GM21528 (cell line): Measurements from ENCODE around the gene USP7.

Experiments
- ATAC-seq: cut with Tn5 transposase; IDR thresholded peaks from one replicate; pipeline ENCODE4 v1.9.1; 2021; ENCODE audit warnings: mild to moderate bottlenecking, moderate library complexity; ENCODE audit not compliant: unreplicated experiment, low FRiP score

USP7 gene

DNA sequence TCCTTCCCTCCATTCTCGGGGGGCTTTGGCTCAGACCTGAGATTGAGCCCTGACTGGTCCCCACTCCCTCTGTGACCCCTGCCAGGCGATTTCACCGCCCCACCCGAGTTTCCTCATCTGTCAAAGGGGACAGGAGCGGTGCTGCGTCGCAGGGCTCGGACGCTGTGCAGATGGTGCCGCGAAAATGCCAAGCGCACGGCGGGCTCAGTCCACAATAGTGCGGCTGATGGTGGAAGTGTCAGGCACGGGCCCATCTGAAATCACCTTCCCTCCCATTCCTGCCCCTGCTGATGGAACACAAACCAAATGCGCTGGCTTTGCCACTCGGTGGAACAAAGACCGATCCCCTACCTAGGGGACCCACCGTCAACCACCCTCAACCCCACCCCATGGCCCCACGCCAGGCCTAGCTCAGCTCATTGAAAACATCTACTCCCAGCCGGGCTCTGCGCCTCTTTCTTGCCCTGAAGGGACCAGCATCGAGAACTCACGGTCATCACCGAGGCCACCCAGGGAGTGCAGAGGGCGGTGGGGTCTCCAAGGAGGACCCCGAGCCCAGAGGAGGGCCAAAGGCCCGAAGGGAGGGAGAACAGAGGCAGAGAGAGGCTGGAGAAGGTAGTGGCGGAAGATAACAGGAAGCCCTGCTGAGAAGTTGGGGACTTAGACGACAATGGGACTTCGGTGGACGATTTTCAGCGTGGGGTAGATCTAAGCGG lies 96.3 kb downstream of the USP7 start:
- peak; percentile 5 for ATAC-seq

DNA sequence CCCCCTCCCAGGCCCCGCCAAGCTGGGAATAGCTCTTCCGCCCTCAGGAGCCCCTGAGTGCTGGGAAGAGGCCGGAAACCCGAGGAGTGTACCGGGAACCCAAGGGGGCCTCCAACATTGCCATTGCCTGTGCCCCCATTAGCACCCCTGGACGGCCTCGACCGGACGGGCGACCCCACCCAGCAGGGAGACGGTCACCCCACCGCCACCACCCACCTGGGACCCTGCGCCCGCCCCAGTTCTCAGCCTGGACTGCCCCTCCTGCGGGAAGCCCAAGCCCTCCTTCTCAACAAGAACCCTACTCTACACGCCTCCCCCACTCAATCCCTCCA lies 96.9 kb downstream of the USP7 start:
- ATAC-seq: no peak

GRCh38 chr16:8866118-8866883 lies 97.4 kb downstream of the USP7 start:
- ATAC-seq: no peak

- ATAC-seq: no peak
Observed at GRCh38 chr16:8865145-8865882, 98.4 kb downstream of the USP7 start.

DNA sequence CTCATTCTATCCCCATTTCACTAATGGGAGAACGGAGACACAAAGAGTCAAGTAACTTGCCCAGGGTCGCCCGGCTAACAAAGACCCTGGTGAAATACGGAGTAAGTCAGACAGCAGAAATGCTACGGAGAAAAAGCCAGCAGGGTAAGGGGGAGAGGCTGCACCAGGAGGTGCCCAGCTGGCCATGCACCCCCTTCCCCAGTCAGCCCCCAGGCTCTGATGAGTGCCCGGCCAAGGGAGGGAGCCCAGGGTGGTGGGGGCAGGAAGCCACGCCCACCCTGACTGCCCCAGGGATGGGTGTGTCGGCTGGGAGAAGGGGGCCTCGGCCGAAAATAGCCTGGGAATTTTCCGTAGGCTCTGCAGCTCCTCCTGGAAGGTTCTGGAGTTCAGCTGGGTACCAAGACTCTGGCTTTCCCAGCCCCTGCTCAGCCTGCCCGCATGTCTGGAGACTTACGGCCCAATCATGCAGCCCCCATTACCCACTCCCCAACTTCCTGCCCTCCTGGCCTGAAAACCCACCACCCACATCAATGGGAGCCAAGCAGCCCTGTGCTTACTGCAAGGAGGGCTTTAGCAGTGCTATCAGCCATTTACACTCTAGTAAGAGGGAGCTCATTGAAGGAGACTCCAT lies 99.1 kb downstream of the USP7 start:
- ATAC-seq: no peak

DNA sequence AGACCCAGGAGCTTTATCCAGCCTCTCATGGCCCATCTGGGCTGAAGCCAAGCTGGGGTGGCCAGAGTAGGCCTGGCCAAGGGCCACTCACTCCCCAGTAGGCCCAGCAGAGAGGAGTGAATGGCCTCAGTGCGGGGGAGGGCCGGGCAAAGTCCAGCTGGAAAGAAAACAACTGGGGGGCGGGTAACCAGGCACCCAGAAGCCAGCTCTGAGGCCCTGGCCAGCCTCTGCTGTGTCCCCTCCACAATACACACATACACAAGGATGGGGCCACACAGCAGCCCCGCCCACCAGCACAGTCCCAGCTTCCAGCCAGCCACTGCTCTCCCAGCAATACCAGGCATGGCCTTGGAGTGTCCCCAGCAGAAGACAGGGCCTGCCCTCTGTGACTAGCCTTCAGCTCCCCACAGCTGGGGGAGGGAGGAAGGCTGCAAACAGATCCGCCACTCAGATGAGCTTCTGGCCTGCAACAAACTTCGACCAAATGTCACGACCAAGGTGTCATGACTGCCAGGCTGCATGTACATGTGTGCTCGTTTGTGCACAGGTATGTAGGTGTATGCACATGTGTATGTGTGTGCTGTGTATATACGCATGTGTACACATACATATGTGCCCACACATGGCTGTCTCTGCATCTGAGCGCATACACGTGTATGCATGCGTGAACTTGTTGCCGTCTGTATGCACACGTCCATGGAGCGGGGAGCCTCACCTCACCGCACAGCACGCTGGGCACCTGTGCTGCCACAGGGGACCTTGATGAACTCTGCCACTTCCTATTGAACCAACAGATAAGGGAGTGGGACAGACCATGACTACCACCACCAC lies 99.9 kb downstream of the USP7 start:
- ATAC-seq: no peak

DNA sequence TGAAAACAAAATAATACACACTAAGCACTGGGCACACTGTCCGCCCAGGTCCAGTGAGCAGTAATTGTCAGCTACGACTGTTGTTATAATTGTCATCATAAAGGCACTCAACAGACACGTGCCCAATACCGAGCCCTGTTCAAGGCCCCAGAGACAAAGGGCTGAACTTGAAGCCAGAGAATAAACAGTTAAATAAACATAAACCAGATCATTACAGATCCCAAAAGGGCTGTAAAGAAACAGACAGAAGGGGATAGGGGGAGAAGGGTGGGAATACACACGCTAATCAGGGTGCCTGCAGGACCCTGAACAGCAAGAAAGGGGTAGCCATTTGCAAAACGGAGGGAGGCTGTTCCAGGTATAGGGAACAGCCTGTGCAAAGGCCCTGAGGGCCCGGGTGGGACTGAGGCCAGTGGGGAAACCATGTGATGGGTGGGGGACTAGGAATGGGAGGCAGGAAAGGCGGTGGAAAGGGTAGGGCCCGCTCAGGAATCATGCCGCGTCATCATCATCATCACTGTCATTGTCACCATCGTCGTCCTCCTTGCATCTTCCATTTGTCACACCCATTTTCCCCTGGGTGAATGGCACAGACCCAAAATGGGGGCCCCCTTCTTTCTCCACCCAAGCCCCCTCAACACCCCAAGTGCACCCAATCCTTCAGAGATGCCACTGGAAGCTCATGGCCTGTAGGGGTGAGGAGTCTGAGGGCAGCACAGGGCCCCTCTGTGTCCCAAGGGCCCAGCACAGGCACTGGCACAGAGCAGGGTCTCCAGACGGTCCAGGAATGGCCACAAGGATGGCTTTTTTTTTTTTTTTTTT lies 101.2 kb downstream of the USP7 start:
- no peak for ATAC-seq

DNA sequence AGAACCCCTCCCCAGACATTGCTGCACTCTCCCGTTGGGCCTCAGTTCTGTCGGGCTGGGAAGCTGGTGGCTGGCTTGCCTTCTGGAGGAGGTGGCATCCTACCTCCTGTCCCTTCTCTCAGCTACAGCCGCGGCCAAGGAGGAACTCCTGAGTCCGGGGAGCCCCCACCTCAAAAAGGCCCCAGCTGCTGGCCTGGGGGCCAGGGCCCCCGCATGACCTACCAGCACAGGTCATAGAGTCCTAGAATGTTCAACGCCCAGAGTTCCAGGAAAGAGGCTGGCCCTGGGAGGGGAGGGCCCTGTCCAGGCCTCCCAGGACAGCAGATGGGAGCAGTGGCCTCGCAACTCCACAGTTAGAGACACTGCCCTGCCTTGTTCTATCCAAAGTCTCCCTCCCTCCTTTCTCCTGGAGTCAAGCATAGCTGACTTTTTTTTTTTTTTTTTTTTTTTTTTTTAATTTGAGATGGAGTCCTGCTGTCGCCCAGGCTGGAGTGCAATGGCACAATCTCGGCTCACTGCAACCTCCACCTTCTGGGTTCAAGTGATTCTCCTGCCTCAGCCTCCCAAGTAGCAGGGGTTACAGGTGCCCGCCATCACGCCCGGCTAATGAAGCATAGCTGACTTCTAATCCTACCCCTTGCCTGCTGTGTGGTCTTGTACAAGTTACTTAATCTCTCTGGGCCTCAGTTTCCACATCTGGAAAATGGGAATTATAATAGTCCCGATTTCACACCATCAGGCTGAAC lies 102.0 kb downstream of the USP7 start:
- no peak for ATAC-seq

DNA sequence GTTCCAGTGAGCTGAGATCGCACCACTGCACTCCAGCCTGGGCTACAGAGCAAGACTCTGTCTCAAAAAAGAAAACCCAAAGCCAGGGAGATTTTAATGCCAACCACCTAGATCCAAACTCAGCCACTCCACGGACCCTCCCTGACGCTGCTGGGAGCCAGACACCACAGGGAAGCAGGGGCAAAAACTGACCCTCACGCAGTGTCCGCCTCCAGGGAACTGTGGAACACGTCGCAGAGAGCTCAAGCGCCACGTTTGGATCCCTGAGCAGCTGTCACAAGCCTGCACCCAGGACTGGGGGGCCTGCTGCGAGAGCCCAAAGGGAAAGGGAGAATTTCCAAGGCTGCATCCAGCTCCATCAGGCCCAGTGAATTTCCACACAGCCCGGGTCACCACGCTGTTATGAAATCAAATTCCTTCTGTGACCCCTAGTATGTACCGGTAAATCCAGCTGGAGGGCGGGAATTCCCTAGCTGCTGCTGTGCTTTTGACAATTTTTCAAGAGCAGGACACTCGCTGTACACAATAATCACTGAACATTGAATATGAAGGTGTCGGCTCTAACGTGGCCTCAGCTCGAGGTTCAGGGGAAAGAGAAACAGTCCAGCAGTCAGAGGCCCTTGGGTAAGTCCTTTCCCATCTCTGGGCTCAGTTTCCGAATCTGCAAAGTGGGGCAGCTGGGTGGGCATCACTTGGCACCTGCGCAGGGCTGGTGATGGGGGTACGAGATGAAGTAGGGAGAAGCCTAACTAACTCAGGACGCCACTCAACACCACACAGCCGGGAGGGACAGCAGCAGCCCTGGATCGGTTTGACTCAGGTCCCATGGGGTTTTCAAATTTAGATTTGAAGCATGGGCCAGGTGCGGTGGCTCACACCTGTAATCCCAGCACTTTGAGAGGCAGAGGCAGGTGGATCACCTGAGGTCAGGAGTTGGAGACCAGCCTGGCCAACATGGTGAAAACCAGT lies 103.5 kb downstream of the USP7 start:
- no peak for ATAC-seq

- ATAC-seq: no peak
Observed at GRCh38 chr16:8858994-8859912, 104.5 kb downstream of the USP7 start.

DNA sequence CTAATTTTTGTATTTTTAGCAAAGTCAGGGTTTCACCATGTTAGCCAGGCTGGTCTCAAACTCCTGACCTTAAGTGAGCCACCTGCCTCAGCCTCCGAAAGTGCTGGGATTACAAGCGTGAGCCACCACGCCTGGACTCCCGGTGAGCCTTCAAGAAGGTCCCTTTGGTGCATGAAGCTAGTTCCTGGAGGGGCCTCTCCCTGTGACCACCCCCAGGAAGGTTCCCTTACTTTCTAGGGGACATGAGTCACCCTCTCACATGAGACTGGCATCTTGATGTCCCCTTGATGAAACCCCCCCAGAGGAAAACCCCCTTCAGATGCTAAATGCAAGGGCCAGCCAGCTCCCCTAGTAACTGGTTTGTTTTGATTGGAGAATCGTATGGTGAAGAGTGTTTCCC lies 107.7 kb downstream of the USP7 start:
- no peak for ATAC-seq

DNA sequence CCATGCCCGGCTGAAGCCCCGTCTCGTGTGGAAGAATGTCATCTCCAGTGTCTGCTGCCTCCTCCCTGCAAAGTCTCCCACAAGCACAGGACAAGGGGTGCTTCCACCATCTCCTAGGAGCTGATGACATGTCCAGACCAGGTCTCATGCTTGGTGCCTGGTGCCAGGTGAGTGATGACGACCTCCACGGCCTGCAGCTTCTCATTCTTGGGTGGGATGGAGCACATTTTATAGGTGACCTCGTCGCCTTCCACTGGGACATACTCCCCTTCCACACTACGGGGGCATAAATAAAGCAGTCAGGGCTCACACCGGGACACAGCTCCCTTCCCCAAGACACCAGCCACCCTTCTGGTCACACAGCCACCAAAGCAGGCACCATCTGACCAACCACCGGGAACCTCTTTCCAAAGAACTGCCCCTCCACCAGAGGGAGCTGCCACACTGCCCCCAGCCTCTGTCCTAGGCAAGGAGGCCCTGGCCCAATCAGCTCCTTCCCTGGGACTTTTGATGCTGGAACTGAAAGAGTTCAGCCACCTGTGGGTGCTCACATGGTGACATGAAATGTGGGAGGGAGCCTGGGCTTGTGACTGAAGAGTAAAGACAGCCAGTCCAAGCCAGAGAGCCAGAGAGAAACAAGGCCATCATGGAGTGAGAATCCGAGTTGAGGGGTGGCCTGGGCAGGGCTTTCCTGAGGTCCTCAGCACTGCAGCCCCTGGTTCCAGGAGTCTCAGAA lies 108.5 kb downstream of the USP7 start:
- no peak for ATAC-seq

DNA sequence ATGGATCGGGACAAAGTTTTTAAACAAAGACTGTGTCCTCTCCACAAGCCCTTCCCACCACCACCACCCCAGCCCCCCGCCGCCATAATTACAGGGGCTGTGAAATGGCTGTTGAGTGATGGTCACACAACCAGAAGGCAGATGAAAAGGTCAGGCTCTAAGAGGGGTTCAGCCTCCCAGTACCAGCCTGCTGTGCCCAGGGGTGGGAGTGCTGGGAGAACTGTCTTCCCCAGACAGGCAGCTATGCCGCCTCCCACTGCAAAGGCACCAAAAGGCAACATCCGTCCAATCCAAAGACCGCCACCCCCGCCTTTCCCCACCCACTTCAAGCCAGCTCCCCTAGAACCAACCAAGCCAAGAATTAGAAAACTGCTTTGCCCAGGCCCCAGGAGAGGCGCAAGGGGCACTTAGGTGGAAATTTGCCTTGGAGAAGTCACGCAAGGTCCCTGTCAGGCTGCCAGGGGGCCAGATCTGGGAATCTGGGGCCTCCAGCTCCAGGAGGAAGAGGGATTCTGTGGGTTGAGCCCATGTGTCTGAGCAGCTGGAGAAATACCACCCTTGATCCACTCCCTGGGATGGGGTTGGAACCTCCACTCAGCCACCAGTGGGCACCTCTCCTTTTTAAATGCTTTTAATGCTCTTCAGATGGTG lies 109.3 kb downstream of the USP7 start:
- ATAC-seq: no peak

GRCh38 chr16:8853611-8854010 lies 110.1 kb downstream of the USP7 start:
- ATAC-seq: no peak

- ATAC-seq: no peak
Observed at GRCh38 chr16:8853150-8853549, 110.6 kb downstream of the USP7 start.
